ENCODE data around the gene TLX1. TPM values are rescaled to one million over a fixed set of nuclear protein-coding genes. Genes with fewer than 3 reads are reported as not detected.

The TLX1 gene
- total and polyA plus RNA-seq, 2 experiments from 2014 or later: 0.68 TPM; not detected in 1

- H3K4me2 ChIP-seq: no peak overlapping the region
- no peak overlapping the region for H3K27ac ChIP-seq
- no peak for TF ChIP-seq EZH2 (IDR thresholded peaks at IDR 0.05; ENCODE audit: borderline replicate concordance)
- TF ChIP-seq CTCF (IDR thresholded peaks at IDR 0.05; ENCODE audit: poor library complexity): no peak
- TF ChIP-seq EZH2phosphoT487 (IDR thresholded peaks at IDR 0.05; ENCODE audit: low read depth, severe bottlenecking, unreplicated experiment): no peak
- no peak overlapping the region for H2AFZ ChIP-seq
- H3K79me2 ChIP-seq: no peaks in the 10 kb centered on the region
- 92% methylated on average over 8 of the region's 11 CpGs for WGBS (ENCODE audit: low lambda C conversion rate, missing lambda C conversion rate)
- H3K4me1 ChIP-seq (ENCODE audit: insufficient read depth): no peaks in the 10 kb centered on the region
- no peaks in the 10 kb centered on the region for H4K20me1 ChIP-seq (ENCODE audit: insufficient read depth, poor library complexity, severe bottlenecking)
- H3K9me3 ChIP-seq (ENCODE audit: low read depth): no peaks in the 10 kb centered on the region
- DNase-seq (ENCODE audit: low spot score): no peak
- H3K36me3 ChIP-seq (replicated peaks; ENCODE audit: insufficient read depth, low read depth): no peaks in the 10 kb centered on the region
- H3K9me2 ChIP-seq (replicated peaks; ENCODE audit: insufficient read depth): no peaks in the 10 kb centered on the region
- H3K4me3 ChIP-seq: no peak overlapping the region
- H3K27me3 ChIP-seq: peaks cover 63% of the 10 kb centered on the region
These were observed 41.4 kb upstream of the TLX1 start for GRCh38 chr10:101089520-101090299.

GRCh38 chr10:101090597-101090996, 40.5 kb upstream of the TLX1 start:
- no peaks in the 10 kb centered on the region for H3K9me3 ChIP-seq (ENCODE audit: low read depth)
- no peaks in the 10 kb centered on the region for H3K4me1 ChIP-seq (ENCODE audit: insufficient read depth)
- H3K36me3 ChIP-seq (replicated peaks; ENCODE audit: insufficient read depth, low read depth): no peaks in the 10 kb centered on the region
- WGBS (ENCODE audit: low lambda C conversion rate, missing lambda C conversion rate): 91% methylated on average over 5 of the region's 5 CpGs
- no peak for DNase-seq (ENCODE audit: low spot score)
- no peaks in the 10 kb centered on the region for H3K9me2 ChIP-seq (replicated peaks; ENCODE audit: insufficient read depth)
- peaks cover 54% of the 10 kb centered on the region for H3K27me3 ChIP-seq
- H2AFZ ChIP-seq: no peak overlapping the region
- TF ChIP-seq EZH2phosphoT487 (IDR thresholded peaks at IDR 0.05; ENCODE audit: low read depth, severe bottlenecking, unreplicated experiment) (no peak), EZH2 (IDR thresholded peaks at IDR 0.05; ENCODE audit: borderline replicate concordance) (no peak), CTCF (IDR thresholded peaks at IDR 0.05; ENCODE audit: poor library complexity) (no peak)
- no peak overlapping the region for H3K4me2 ChIP-seq
- no peak overlapping the region for H3K27ac ChIP-seq
- no peak overlapping the region for H3K4me3 ChIP-seq
- H3K79me2 ChIP-seq: no peaks in the 10 kb centered on the region
- H4K20me1 ChIP-seq (ENCODE audit: insufficient read depth, poor library complexity, severe bottlenecking): no peaks in the 10 kb centered on the region

GRCh38 chr10:101091546-101092290, 39.4 kb upstream of the TLX1 start:
- peaks cover 45% of the 10 kb centered on the region for H3K27me3 ChIP-seq

More at GRCh38 chr10:101091546-101092290, 39.4 kb upstream of the TLX1 start:
- TF ChIP-seq CTCF (IDR thresholded peaks at IDR 0.05; ENCODE audit: poor library complexity): no peak
- TF ChIP-seq EZH2 (IDR thresholded peaks at IDR 0.05; ENCODE audit: borderline replicate concordance): no peak
- no peak for TF ChIP-seq EZH2phosphoT487 (IDR thresholded peaks at IDR 0.05; ENCODE audit: low read depth, severe bottlenecking, unreplicated experiment)
- no peak overlapping the region for H3K27ac ChIP-seq
- H3K36me3 ChIP-seq (replicated peaks; ENCODE audit: insufficient read depth, low read depth): no peaks in the 10 kb centered on the region
- H3K4me1 ChIP-seq (ENCODE audit: insufficient read depth): no peaks in the 10 kb centered on the region
- H3K79me2 ChIP-seq: no peaks in the 10 kb centered on the region
- H3K9me2 ChIP-seq (replicated peaks; ENCODE audit: insufficient read depth): no peaks in the 10 kb centered on the region
- H2AFZ ChIP-seq: no peak overlapping the region
- DNase-seq (ENCODE audit: low spot score): no peak
- WGBS (ENCODE audit: low lambda C conversion rate, missing lambda C conversion rate): 77% methylated on average over 12 of the region's 12 CpGs
- H3K4me3 ChIP-seq: no peak overlapping the region
- H3K9me3 ChIP-seq (ENCODE audit: low read depth): no peaks in the 10 kb centered on the region
- H3K4me2 ChIP-seq: no peak overlapping the region
- no peaks in the 10 kb centered on the region for H4K20me1 ChIP-seq (ENCODE audit: insufficient read depth, poor library complexity, severe bottlenecking)
